NT2/D1 (cell line): ENCODE measurements around the gene CCT7.

Experiments used
- DNase-seq: peaks from one replicate; pipeline ENCODE4 v3.0.0-alpha.2; 2011; ENCODE audit warnings: low read depth, low spot score
- H3K27me3 ChIP-seq: 2 replicates; pipeline ENCODE4 v1.6.0; 2011; ENCODE audit warnings: mild to moderate bottlenecking; ENCODE audit not compliant: insufficient read length, insufficient read depth
- H3K36me3 ChIP-seq: 2 replicates; pipeline ENCODE4 v1.6.1; 2011; ENCODE audit warnings: mild to moderate bottlenecking, low read length, mixed read lengths; ENCODE audit not compliant: insufficient read depth, insufficient read length
- H3K4me1 ChIP-seq: 2 replicates; pipeline ENCODE4 v1.5.1; 2011; ENCODE audit not compliant: insufficient read depth, insufficient read length
- H3K4me3 ChIP-seq: 2 replicates; pipeline ENCODE4 v1.5.1; 2011; ENCODE audit warnings: low read depth; ENCODE audit not compliant: insufficient read length
- H3K9ac ChIP-seq: 2 replicates; pipeline ENCODE4 v1.6.0; 2011; ENCODE audit warnings: low read depth; ENCODE audit not compliant: insufficient read length
- H3K9me3 ChIP-seq: 2 replicates; pipeline ENCODE4 v1.5.1; 2011; ENCODE audit warnings: mild to moderate bottlenecking, low read length; ENCODE audit not compliant: insufficient read depth
- SUZ12 ChIP-seq: IDR thresholded peaks from 2 replicates; pipeline ENCODE4 v1.6.1; 2011; ENCODE audit not compliant: insufficient read length, insufficient read depth; ENCODE audit errors: extremely low read depth
- YY1 ChIP-seq: IDR thresholded peaks from 2 replicates; pipeline ENCODE4 v1.6.1; 2011; ENCODE audit not compliant: insufficient read length, insufficient read depth
- ZNF274 ChIP-seq: IDR thresholded peaks from 2 replicates; pipeline ENCODE4 v1.6.1; 2011; ENCODE audit warnings: mild to moderate bottlenecking, low read depth, low read length

Gene CCT7

DNA sequence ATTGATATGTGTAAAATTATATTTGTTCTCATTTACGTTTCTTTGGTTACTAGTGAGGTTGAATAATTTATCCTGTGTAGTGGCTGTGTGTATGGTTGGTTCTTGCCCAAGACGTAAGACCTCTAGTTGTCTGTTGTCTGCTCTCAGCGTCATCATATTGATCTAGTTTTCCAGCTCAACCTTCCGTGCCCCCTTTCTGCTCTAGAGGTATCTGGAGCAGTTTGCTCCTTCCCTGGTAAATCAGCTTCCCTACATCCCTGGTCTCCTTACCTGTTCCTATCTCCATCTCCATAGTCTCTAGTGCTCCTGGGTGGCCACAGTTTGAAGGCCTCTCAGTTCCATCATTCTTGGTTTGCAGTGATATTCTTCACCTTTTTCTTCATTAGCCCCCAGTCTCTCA, 18.9 kb upstream of the CCT7 start:
- peaks cover 16% of the 10 kb centered on the region for H3K36me3 ChIP-seq
- no peaks in the 10 kb centered on the region for H3K27me3 ChIP-seq
- no peak for DNase-seq
- no peak overlapping the region for H3K4me3 ChIP-seq
- H3K4me1 ChIP-seq: peaks cover 3% of the 10 kb centered on the region
- no peak for TF ChIP-seq YY1
- no peak for TF ChIP-seq ZNF274
- TF ChIP-seq SUZ12: no peak
- no peak overlapping the region for H3K9ac ChIP-seq
- no peaks in the 10 kb centered on the region for H3K9me3 ChIP-seq

DNA sequence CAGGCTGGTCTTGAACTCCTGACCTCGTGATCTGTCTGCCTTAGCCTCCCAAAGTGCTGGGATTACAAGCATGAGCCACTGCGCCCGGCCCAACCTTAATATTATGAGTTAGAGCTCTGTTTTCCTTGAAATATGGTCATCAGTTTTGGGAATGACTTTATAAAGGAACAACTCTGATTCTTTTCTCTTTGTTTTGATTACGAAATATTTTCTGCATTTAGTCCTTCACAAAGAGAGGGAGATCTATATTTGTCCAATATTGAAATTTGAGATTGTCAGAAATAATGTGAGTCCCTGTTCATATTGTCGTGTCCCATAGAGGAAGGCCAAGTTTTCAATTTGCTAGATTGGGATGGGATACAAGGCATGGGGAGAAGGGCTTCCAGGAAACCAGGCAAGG, 16.9 kb upstream of the CCT7 start:
- peaks cover 33% of the 10 kb centered on the region for H3K36me3 ChIP-seq
- DNase-seq: no peak
- no peaks in the 10 kb centered on the region for H3K27me3 ChIP-seq
- no peak for TF ChIP-seq SUZ12
- TF ChIP-seq ZNF274: no peak
- no peak for TF ChIP-seq YY1
- peaks cover 3% of the 10 kb centered on the region for H3K4me1 ChIP-seq
- H3K9me3 ChIP-seq: no peaks in the 10 kb centered on the region
- H3K9ac ChIP-seq: no peak overlapping the region
- H3K4me3 ChIP-seq: no peak overlapping the region

DNA sequence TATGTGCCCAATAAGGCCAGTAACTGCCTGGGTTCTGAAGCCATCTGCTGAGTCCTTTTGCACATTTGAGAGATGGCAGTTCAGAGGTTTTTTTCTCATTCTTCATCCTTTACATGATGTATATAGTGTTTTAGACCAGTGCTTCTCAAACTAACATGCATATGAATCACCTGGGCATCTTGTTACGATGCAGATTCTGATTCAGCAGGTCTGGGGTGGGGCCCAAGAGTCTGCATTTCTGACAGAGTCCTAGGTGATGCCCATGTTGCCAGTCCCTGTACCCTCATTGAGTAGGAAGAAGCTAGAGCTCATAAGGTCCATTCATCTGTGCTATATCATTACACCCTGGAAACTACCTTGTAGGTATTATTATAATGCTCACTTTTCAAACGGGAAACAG, 16.3 kb upstream of the CCT7 start:
- Histone ChIP-seq H3K9ac (no peak overlapping the region), H3K27me3 (no peaks in the 10 kb centered on the region), H3K4me1 (peaks cover 3% of the 10 kb centered on the region), H3K36me3 (peaks cover 39% of the 10 kb centered on the region), H3K9me3 (no peaks in the 10 kb centered on the region), H3K4me3 (no peak overlapping the region)
- TF ChIP-seq ZNF274 (no peak), SUZ12 (no peak), YY1 (no peak)
- DNase-seq: no peak

DNA sequence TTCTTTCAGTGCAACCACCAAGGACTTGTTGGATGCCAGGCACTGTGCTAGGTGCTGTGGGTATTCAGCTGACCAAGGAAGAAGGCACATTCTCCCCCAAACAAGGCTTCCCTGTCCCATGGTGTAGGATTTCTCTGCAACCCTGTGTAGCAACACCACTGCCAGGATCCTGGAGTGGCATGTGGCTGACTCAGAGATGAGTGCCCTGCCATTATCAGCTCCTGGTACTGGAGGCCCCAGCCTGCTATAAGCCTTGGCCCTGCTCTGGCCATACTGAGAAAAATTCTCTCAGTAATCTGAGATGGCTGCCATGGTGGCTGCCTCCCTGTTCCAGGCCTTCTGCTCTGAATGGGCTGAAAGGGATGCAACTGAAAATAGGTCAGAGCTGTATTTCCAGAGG, 15.8 kb upstream of the CCT7 start:
- no peak for DNase-seq
- TF ChIP-seq ZNF274 (no peak), SUZ12 (no peak), YY1 (no peak)
- H3K9me3 ChIP-seq: no peaks in the 10 kb centered on the region
- peaks cover 44% of the 10 kb centered on the region for H3K36me3 ChIP-seq
- H3K9ac ChIP-seq: no peak overlapping the region
- no peaks in the 10 kb centered on the region for H3K27me3 ChIP-seq
- peaks cover under 1% of the 10 kb centered on the region for H3K4me1 ChIP-seq
- H3K4me3 ChIP-seq: no peak overlapping the region

DNA sequence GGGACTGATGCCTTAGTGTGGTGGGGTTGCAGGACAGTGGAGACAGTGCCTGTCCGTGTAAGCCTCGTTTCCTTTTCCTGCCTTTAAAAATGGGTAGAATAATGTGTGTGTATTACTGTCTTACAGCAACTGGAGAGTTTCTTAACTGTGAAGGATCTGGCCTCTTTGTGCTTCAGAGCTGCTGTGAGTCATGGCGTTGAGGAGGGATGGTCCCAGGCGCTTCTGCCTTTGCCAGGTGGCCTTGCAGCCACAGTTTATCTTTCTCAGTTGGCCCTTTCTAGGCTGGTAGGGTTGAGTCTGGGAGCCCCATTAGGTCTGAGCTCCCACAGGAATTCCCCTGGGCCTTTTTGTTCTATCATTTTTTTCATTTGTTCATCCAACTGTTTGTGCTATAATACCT, 10.3 kb upstream of the CCT7 start:
- Histone ChIP-seq H3K36me3 (peaks cover 92% of the 10 kb centered on the region), H3K9me3 (no peaks in the 10 kb centered on the region), H3K27me3 (no peaks in the 10 kb centered on the region), H3K4me1 (no peaks in the 10 kb centered on the region), H3K4me3 (no peak overlapping the region), H3K9ac (no peak overlapping the region)
- TF ChIP-seq SUZ12 (no peak), ZNF274 (no peak), YY1 (no peak)
- no peak for DNase-seq

DNA sequence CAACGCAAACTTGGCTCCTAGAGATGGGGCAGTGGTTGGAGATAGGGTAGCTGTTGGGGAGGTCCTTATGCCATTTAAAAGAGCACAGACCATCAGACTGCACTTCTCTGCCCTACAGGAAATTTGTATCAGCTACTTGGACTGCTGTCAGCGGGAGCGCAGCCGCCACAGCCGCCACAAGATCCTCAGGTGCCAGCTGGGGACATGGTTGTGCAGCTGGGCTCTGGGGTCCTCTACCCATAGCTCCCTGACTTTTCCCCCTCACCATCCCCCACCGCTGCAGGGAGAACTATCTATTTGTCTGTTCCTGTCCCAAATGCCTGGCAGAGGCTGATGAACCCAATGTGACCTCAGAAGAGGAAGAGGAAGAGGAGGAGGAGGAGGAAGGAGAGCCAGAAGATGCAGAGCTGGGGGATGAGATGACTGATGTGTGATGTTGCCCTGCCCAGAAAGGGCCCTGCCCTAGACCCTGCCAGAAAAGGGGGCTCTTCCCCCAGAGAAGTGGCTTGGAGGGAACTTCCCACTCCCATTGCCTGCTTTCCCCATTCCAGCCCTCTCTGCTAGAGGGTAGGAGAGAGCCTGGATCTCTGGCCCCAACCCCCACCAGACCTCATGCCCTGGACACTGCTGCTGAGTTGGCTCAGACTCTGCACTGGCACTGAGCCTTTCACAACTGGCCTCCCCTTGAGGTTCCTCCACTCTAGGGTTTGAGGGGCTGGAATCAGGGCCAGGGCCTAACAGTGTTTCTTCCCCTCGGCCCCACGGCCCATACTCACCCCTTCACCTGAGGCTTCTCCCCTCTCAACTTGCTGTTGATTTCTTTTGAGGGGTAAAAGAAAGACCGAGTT, 8.4 kb upstream of the CCT7 start:
- H3K9me3 ChIP-seq: no peaks in the 10 kb centered on the region
- H3K4me3 ChIP-seq: no peak overlapping the region
- H3K27me3 ChIP-seq: no peaks in the 10 kb centered on the region
- no peak for TF ChIP-seq YY1
- no peak for TF ChIP-seq ZNF274
- no peak for TF ChIP-seq SUZ12
- no peak for DNase-seq
- no peaks in the 10 kb centered on the region for H3K4me1 ChIP-seq
- peaks cover 76% of the 10 kb centered on the region for H3K36me3 ChIP-seq
- no peak overlapping the region for H3K9ac ChIP-seq

DNA sequence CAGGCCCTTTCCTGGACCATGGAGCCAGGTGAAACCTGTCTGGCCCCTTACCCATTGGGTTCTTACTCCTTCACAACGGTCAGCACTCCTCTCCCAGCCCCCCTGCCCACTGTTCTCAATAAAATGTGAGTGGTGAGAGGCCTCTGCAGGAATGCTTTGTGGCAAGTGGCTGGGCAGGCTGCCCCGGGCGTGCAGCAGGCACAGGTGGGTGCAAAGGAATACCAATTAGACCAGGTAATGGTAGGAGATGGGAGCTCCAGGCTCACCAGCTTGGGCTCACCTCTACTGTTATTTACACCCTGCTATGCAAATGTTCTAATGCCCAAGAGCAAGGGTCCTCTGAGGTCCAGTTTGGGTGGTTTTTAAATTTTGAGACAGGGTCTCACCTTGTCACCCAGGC, 7.0 kb upstream of the CCT7 start:
- TF ChIP-seq YY1 (no peak), SUZ12 (no peak), ZNF274 (no peak)
- no peak for DNase-seq
- no peak overlapping the region for H3K4me3 ChIP-seq

More for the DNA sequence above, 7.0 kb upstream of the CCT7 start:
- Histone ChIP-seq H3K36me3 (peaks cover 63% of the 10 kb centered on the region), H3K9me3 (no peaks in the 10 kb centered on the region), H3K9ac (no peak overlapping the region), H3K27me3 (no peaks in the 10 kb centered on the region), H3K4me1 (no peaks in the 10 kb centered on the region)
